GM20000 (cell line): ENCODE results near the gene ANKRD11.

Experiments used
- DNase-seq: peaks from one replicate; pipeline ENCODE4 v3.0.0; 2012; ENCODE audit warnings: low spot score
- CTCF ChIP-seq: IDR thresholded peaks from 2 replicates; pipeline ENCODE4 v1.5.1; 2012; ENCODE audit warnings: mild to moderate bottlenecking, control low read depth; ENCODE audit errors: extremely low read depth, missing control alignments

ANKRD11 gene

GRCh38 chr16:89344458-89344834, 145.9 kb downstream of the ANKRD11 start:
- no peak for TF ChIP-seq CTCF
- no peak for DNase-seq

GRCh38 chr16:89343501-89344457, 146.6 kb downstream of the ANKRD11 start:
- no peak for DNase-seq
- TF ChIP-seq CTCF = no peak

- no peak for DNase-seq
- no peak for TF ChIP-seq CTCF
Measured at GRCh38 chr16:89341697-89342694, 148.4 kb downstream of the ANKRD11 start.

GRCh38 chr16:89341279-89341678, 149.1 kb downstream of the ANKRD11 start:
- TF ChIP-seq CTCF = no peak
- DNase-seq = no peak

GRCh38 chr16:89338863-89339262, 151.5 kb downstream of the ANKRD11 start:
- TF ChIP-seq CTCF = no peak
- DNase-seq = no peak

GRCh38 chr16:89337965-89338364, 152.4 kb downstream of the ANKRD11 start:
- no peak for TF ChIP-seq CTCF
- DNase-seq = no peak
